Central memory CD4-positive, alpha-beta T cell (primary cell): Measurements from ENCODE around the gene CTF1.
"Not testable (repeated sequence)": the region's sequence is repeated elsewhere in the genome, so short reads cannot be mapped to it uniquely, and the experiment has no call there.

ENCODE experiments used
- DNase-seq: peaks from one replicate; pipeline ENCODE4 v3.0.0; 2022
- total RNA-seq, 3 experiments: gene quantifications; one replicate each; lab custom pipeline; 2026; lab: John Stamatoyannopoulos, UW

Gene CTF1
- total RNA-seq, result 0 to 0.05 (median 0.04) reads per million in 3 experiments

- no peak for DNase-seq
These were observed at the start of gene CTF1 for GRCh38 chr16:30896261-30896888. CTF1 (plus strand) TSS chr16:30896614; CDS start chr16:30896644, 30 bp downstream.

- DNase-seq, result no peak
These were observed 49.6 kb upstream of the CTF1 start for GRCh38 chr16:30846649-30847402.

- no peak for DNase-seq
These were observed 46.2 kb upstream of the CTF1 start for GRCh38 chr16:30850246-30850645.

GRCh38 chr16:30853758-30854157 lies 42.7 kb upstream of the CTF1 start:
- DNase-seq, result no peak

- DNase-seq, result no peak
These were observed 38.3 kb upstream of the CTF1 start for GRCh38 chr16:30858111-30858495.

GRCh38 chr16:30858829-30859423 lies 37.5 kb upstream of the CTF1 start:
- DNase-seq, result no peak

- DNase-seq, result not testable (repeated sequence)
These were observed 35.7 kb upstream of the CTF1 start for GRCh38 chr16:30860729-30861128.

GRCh38 chr16:30863178-30863577 lies 33.2 kb upstream of the CTF1 start:
- not testable (repeated sequence) for DNase-seq

GRCh38 chr16:30866031-30866430 lies 30.4 kb upstream of the CTF1 start:
- DNase-seq, result no peak

- DNase-seq, result no peak
These were observed 28.7 kb upstream of the CTF1 start for GRCh38 chr16:30867747-30868146.

GRCh38 chr16:30870904-30871303 lies 25.5 kb upstream of the CTF1 start:
- DNase-seq, result no peak

- no peak for DNase-seq
These were observed 22.1 kb upstream of the CTF1 start for GRCh38 chr16:30874244-30874820.

GRCh38 chr16:30874821-30875717 lies 21.3 kb upstream of the CTF1 start:
- peak; percentile 82 for DNase-seq

- peak; percentile 31 for DNase-seq
These were observed 20.3 kb upstream of the CTF1 start for GRCh38 chr16:30875871-30876801.

GRCh38 chr16:30876867-30877266 lies 19.5 kb upstream of the CTF1 start:
- DNase-seq, result no peak

- no peak for DNase-seq
These were observed 13.7 kb upstream of the CTF1 start for GRCh38 chr16:30882429-30883310.

- no peak for DNase-seq
These were observed 11.7 kb upstream of the CTF1 start for GRCh38 chr16:30884760-30885159.

- DNase-seq, result no peak
These were observed 11.2 kb upstream of the CTF1 start for GRCh38 chr16:30885196-30885595.

- DNase-seq, result no peak
These were observed 10.3 kb upstream of the CTF1 start for GRCh38 chr16:30886145-30886544.

- no peak for DNase-seq
These were observed 8.5 kb upstream of the CTF1 start for GRCh38 chr16:30887927-30888326.
